HFF-Myc (cell line): ENCODE data around the gene SLC5A5.
A peak's percentile ranks its signal among the peaks of the same experiment; 100 is the strongest.

Source experiments
- DNase-seq: peaks from one replicate; pipeline ENCODE4 v3.0.0-alpha.2; 2011; ENCODE audit warnings: low read depth; ENCODE audit errors: extremely low read depth
- H3K4me3 ChIP-seq: replicated peaks from 2 replicates; pipeline ENCODE4 v1.5.1; 2011; ENCODE audit warnings: low read depth, mild to moderate bottlenecking, control low read depth, low read length
- TF ChIP-seq, protein P1 (sequence below): IDR thresholded peaks from 2 replicates; pipeline ENCODE4 v1.5.1; 2012; ENCODE audit warnings: mild to moderate bottlenecking, low read depth, low read length, control low read depth; ENCODE audit errors: missing control alignments

The SLC5A5 gene

DNA sequence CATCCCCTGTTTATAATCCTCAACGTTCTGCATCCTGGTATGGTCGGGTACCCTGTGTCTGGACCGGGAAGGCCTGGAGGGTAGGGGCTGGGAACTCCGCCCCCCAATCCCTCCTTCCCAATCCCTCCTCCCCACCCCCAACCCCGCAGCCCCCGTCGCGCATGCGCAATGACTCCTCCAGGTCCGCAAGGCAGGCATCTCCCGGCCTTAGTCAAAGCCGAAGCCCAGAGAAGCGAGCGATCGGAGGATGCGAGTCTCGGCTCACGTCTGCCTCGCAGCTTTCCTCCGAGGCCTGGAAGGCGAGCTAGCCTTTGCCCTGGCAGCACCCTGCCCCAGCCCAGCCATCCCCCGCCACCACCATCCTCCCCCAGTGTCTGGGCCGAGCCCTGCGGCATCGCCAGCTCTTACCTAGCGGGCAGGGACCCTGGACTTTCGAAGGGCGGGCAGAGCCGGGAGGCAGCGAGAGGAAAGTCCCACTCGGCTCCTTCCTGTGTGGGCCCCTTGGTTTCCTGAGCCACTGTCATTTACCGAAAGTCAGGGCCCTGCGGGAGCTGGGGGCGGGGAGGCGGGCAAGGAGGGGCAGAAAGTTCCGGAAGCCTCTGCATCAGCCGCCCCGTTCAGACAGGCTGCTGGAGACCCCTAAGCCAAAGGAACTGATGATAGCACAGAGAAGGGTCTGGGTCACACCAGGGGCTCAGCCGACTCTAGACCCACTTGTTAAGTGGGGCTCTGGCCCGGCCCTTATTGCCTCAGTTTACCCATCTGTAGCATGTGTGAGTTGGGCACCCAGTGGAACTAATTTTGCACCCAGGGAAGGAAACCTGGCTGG lies 24.0 kb upstream of the SLC5A5 start, which contains the start of gene JAK3:
TSS of gene JAK3 (minus strand) at position 445 of the 829 bp plus-strand sequence. CDS start 3,565 bp downstream, outside the sequence.
- peak within 1 kb of the TSS; percentile 22 for H3K4me3 ChIP-seq
- TF ChIP-seq, protein P1, sequence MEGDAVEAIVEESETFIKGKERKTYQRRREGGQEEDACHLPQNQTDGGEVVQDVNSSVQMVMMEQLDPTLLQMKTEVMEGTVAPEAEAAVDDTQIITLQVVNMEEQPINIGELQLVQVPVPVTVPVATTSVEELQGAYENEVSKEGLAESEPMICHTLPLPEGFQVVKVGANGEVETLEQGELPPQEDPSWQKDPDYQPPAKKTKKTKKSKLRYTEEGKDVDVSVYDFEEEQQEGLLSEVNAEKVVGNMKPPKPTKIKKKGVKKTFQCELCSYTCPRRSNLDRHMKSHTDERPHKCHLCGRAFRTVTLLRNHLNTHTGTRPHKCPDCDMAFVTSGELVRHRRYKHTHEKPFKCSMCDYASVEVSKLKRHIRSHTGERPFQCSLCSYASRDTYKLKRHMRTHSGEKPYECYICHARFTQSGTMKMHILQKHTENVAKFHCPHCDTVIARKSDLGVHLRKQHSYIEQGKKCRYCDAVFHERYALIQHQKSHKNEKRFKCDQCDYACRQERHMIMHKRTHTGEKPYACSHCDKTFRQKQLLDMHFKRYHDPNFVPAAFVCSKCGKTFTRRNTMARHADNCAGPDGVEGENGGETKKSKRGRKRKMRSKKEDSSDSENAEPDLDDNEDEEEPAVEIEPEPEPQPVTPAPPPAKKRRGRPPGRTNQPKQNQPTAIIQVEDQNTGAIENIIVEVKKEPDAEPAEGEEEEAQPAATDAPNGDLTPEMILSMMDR: no peak
- no peak for DNase-seq

DNA sequence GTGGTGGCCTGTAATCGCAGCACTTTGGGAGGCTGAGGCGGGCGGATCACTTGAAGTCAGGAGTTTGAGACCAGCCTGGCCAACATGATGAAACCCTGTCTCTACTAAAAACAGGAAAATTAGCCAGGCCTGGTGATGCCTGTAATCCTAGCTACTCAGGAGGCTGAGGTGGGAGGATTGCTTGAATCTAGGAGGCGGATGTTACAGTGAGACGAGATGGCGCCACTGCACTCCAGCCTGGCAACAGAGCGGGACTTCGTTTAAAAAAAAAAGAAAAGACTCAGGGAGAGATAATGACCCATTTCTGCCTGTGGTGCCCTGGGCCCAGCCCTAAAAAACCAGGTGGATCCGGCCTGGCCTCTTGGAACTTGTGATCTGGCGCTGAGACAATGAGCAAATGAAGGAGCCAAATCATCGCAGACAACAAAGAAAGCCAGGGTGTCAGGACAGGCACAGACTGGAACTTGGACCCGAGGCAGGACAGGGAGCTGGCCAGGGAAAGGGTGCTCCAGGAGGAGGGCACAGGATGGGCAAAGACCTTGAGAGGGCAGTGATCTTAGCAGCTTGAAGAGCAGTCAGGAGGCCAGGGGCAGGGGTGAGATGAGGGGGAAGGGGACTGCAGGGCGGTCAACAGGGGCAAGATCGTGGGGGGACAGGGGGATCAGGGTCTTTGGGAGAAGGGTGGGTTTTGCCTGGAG lies 23.0 kb upstream of the SLC5A5 start:
- DNase-seq: no peak
- H3K4me3 ChIP-seq: no peak overlapping the region
- TF ChIP-seq, protein P1: no peak

DNA sequence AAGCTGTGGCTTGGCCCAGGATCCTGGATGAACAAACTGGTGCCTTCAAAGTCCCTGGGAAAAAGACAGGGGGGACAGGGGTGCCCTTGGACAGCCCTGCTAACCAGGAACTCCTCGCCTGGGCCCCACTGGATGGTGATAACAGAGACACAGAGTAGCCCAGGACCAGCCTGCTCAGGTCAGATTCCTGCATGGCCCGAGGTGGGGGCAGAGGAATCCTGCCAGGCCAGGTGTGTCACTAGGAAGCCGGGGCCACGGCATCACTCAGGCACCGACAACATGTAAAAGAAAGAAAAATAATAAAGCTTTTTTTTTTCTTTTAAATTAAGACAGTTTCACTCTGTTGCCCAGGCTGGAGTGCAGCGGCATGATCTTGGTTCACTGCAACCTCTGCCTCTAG lies 17.7 kb upstream of the SLC5A5 start:
- no peak overlapping the region for H3K4me3 ChIP-seq
- no peak for DNase-seq
- TF ChIP-seq, protein P1: no peak

DNA sequence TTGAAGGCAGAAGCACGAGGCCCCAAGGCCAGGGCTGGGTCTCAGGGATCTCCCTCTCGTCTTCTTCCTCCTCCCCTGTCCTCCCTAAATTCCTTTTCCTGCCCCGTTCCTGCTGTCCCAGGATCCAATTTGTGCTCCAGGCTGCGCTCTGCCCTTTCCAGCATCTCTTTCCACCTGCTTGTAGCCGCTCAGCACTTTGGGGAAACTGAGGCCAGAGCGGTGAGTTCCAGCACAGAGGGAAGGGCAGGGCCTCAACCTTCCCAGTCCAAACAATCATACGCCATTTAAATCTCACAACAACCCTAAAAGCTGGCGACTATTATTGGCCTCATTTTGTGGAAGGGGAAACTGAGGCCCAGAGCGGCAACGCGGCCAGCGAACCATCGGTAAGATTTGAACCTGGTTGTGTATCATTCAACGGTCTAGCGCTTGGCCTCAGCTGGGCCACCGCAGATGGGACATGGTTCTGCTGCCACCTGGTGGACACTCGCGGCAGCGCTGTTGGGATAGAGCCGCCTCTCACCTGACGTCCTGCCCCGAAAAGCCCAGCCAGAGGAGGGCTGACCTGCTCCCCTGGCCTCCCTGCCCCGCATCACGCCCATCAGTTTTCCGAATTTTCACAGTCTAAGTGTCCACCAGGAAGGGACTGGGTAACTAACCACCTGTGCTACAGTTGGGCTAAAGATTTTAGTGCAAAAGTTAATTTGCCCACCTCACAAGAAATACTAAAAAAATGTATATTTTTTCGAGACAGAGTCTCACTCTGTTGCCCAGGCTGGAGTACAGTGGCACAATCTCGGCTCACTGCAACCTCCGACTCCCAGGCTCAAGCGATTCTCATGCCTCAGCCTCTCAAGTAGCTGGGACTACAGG lies 16.2 kb upstream of the SLC5A5 start:
- TF ChIP-seq, protein P1: peak; percentile 98
- DNase-seq: no peak
- H3K4me3 ChIP-seq: no peak overlapping the region

DNA sequence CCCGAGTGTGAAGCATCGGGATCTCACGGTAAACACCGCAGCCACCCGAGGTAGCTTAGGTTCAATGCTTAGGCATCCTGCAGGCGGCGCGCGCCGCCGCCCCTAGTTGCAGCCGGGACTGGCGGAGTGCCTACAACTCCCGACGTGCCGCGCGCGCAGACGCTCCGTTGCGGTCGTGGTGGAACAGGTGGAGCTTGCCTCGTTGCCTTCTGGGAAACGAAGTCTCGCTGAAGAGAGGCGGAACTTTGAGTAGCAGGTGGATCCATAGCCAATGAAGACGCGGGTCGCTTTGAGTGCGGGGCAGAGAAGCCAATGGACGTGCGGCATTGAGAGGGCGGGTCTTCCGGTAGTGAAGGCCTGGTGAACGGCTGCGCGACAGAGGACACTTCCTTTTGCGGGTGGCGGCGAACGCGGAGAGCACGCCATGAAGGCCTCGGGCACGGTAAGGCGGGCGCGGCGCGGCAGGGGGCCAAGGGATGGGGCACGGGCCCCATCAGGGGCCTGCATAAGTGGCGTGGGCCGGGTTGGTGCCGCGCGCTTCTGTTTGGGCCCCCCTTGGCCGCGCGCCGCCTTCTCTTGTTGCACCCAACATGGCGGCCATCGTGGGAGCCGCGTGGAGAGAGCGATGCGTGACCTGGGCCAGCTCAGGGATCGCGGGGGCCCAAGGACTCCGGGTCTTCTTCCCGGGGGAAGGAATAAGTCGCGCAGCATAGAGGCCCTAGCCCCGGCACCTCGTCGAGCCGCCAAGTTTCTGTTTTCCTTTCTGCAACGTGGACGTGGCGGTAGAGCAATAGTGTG lies 12.0 kb upstream of the SLC5A5 start, which contains the start of gene RPL18A:
TSS of gene RPL18A (plus strand) at position 378 of the 798 bp plus-strand sequence. CDS start at position 425, 47 bp downstream.
- TF ChIP-seq, protein P1: peak; percentile 80
- H3K4me3 ChIP-seq: peak within 1 kb of the TSS; percentile 92
- peak; percentile 99 for DNase-seq
